Neural cell (in vitro differentiated cells): ENCODE measurements around the gene RNF125. TPM values are rescaled to one million over a fixed set of nuclear protein-coding genes. Genes with fewer than 3 reads are reported as not detected.

ENCODE experiments used
- H2AFZ ChIP-seq: fragments of 200-600, 300-800 bp; sonication (generic), shearing (Covaris generic); 2 replicates; pipeline ENCODE4 v1.6.0; 2014; ENCODE audit warnings: low read depth, mild to moderate bottlenecking, antibody characterized with exemption, low read length, moderate library complexity
- H3F3A ChIP-seq: fragments of 200-600 bp; shearing (Covaris generic); 2 replicates; pipeline ENCODE4 v1.6.1; 2016; ENCODE audit warnings: mild to moderate bottlenecking, moderate library complexity, mixed read lengths, antibody characterized with exemption, low read length; ENCODE audit not compliant: insufficient read depth, poor library complexity, severe bottlenecking
- H3K27ac ChIP-seq: fragments of 200-600, 300-800 bp; sonication (generic), shearing (Covaris generic); 2 replicates; pipeline ENCODE4 v1.5.1; 2014; ENCODE audit warnings: mild to moderate bottlenecking, low read length, moderate library complexity
- H3K27me3 ChIP-seq: fragments of 300-800, 200-600 bp; sonication (generic), shearing (Covaris generic); 2 replicates; pipeline ENCODE4 v1.6.0; 2014; ENCODE audit warnings: mild to moderate bottlenecking, low read depth, low read length, moderate library complexity; ENCODE audit not compliant: insufficient read depth
- H3K36me3 ChIP-seq: fragments of 300-800, 200-600 bp; sonication (generic), shearing (Covaris generic); 2 replicates; pipeline ENCODE4 v1.5.1; 2014; ENCODE audit warnings: mild to moderate bottlenecking, antibody characterized with exemption, low read length, moderate library complexity; ENCODE audit not compliant: insufficient read depth
- H3K4me2 ChIP-seq: fragments of 300-800, 200-600 bp; sonication (generic), shearing (Covaris generic); 2 replicates; pipeline ENCODE4 v1.6.0; 2014; ENCODE audit warnings: mild to moderate bottlenecking, low read length
- H3K4me3 ChIP-seq: fragments of 300-800, 200-600 bp; sonication (generic), shearing (Covaris generic); 2 replicates; pipeline ENCODE4 v1.5.1; 2014; ENCODE audit warnings: mild to moderate bottlenecking, low read length, moderate library complexity
- H3K79me2 ChIP-seq: fragments of 200-600 bp; shearing (Covaris generic); replicated peaks from 2 replicates; pipeline ENCODE4 v1.6.0; 2014; ENCODE audit warnings: mild to moderate bottlenecking, low read length, moderate library complexity; ENCODE audit not compliant: insufficient read depth
- H3K9ac ChIP-seq: fragments of 300-800, 200-600 bp; sonication (generic), shearing (Covaris generic); 2 replicates; pipeline ENCODE4 v1.6.1; 2016; ENCODE audit warnings: mild to moderate bottlenecking, low read length, mixed read lengths
- H3K9me2 ChIP-seq: fragments of 200-600 bp; shearing (Covaris generic); 2 replicates; pipeline ENCODE4 v1.6.1; 2016; ENCODE audit warnings: mild to moderate bottlenecking, low read length, mixed read lengths; ENCODE audit not compliant: insufficient read depth
- H3K9me3 ChIP-seq: fragments of 200-600, 300-800 bp; sonication (generic), shearing (Covaris generic); 2 replicates; pipeline ENCODE4 v1.6.1; 2016; ENCODE audit warnings: mild to moderate bottlenecking, mixed run types, low read length, moderate library complexity, mixed read lengths
- H4K20me1 ChIP-seq: fragments of 200-600 bp; shearing (Covaris generic); 2 replicates; pipeline ENCODE4 v1.6.1; 2016; ENCODE audit warnings: mild to moderate bottlenecking, mixed run types; ENCODE audit not compliant: insufficient read depth
- CTCF ChIP-seq: fragments of 450-650 bp; IDR thresholded peaks from 2 replicates; pipeline ENCODE4 v1.5.1; 2014; ENCODE audit warnings: antibody characterized with exemption, mild to moderate bottlenecking, moderate library complexity; ENCODE audit not compliant: poor library complexity, severe bottlenecking
- EP300 ChIP-seq: fragments of 450-650 bp; conservative IDR thresholded peaks from 2 replicates; pipeline ENCODE4 v1.6.1; 2014; ENCODE audit warnings: antibody characterized with exemption, mild to moderate bottlenecking, moderate library complexity; ENCODE audit not compliant: poor library complexity, severe bottlenecking
- EZH2 ChIP-seq: fragments of 200-600, 300-800 bp; shearing (Covaris generic), sonication (generic); IDR thresholded peaks from 2 replicates; pipeline ENCODE4 v1.6.1; 2014; ENCODE audit warnings: antibody characterized with exemption, low read length, borderline replicate concordance, mild to moderate bottlenecking; ENCODE audit not compliant: insufficient read depth, poor library complexity, severe bottlenecking
- MXI1 ChIP-seq: fragments of 450-650 bp; conservative IDR thresholded peaks from 2 replicates; pipeline ENCODE4 v1.6.1; 2014; ENCODE audit warnings: antibody characterized with exemption, mild to moderate bottlenecking; ENCODE audit not compliant: poor library complexity, severe bottlenecking
- POLR2AphosphoS5 ChIP-seq: IDR thresholded peaks from 2 replicates; pipeline ENCODE4 v1.6.1; 2012
- RAD21 ChIP-seq: fragments of 450-650 bp; conservative IDR thresholded peaks from 2 replicates; pipeline ENCODE4 v1.6.1; 2014; ENCODE audit warnings: antibody characterized with exemption, mild to moderate bottlenecking, moderate library complexity
- REST ChIP-seq: IDR thresholded peaks from 2 replicates; pipeline ENCODE4 v1.6.1; 2012; ENCODE audit warnings: borderline replicate concordance
- SMC3 ChIP-seq: fragments of 450-650 bp; conservative IDR thresholded peaks from 2 replicates; pipeline ENCODE4 v1.6.1; 2014; ENCODE audit warnings: antibody characterized with exemption, mild to moderate bottlenecking, moderate library complexity; ENCODE audit not compliant: poor library complexity
- TAF1 ChIP-seq: IDR thresholded peaks from 2 replicates; pipeline ENCODE4 v1.6.1; 2012; ENCODE audit warnings: low read depth
- polyA plus RNA-seq: library from polyadenylated mRNA; depleted of rRNA; stranded (reverse); fragments of >200 nt; gene quantifications from 2 replicates; pipeline ENCODE4 v1.2.3, GENCODE V29; 2014

RNF125 gene
- polyA plus RNA-seq, 1 donor from 2014 or later = 0.04 TPM

GRCh38 chr18:31973929-31974546 lies 44.6 kb upstream of the RNF125 start:
- TF ChIP-seq TAF1 (no peak), CTCF (no peak), SMC3 (no peak), EZH2 (no peak), MXI1 (no peak)
- Histone ChIP-seq H3K9ac (no peak overlapping the region), H3K9me2 (no peaks in the 10 kb centered on the region), H3K79me2 (no peaks in the 10 kb centered on the region), H3K4me3 (no peak overlapping the region), H3K27me3 (no peaks in the 10 kb centered on the region), H3K9me3 (no peaks in the 10 kb centered on the region), H3K27ac (no peak overlapping the region), H3K36me3 (no peaks in the 10 kb centered on the region), H3K4me2 (no peak overlapping the region), H2AFZ (no peak overlapping the region), H3F3A (no peaks in the 10 kb centered on the region), H4K20me1 (no peaks in the 10 kb centered on the region)

- Histone ChIP-seq H2AFZ (no peak overlapping the region), H3K9me3 (no peaks in the 10 kb centered on the region)
These were observed 42.4 kb upstream of the RNF125 start for GRCh38 chr18:31976242-31976641.

GRCh38 chr18:31977270-31977872 lies 41.3 kb upstream of the RNF125 start:
- Histone ChIP-seq H3K4me3 (no peak overlapping the region), H4K20me1 (no peaks in the 10 kb centered on the region), H2AFZ (no peak overlapping the region), H3K9me2 (no peaks in the 10 kb centered on the region), H3K79me2 (no peaks in the 10 kb centered on the region), H3K4me2 (no peak overlapping the region), H3F3A (no peaks in the 10 kb centered on the region), H3K9ac (no peak overlapping the region), H3K27ac (no peak overlapping the region), H3K27me3 (no peaks in the 10 kb centered on the region), H3K9me3 (no peaks in the 10 kb centered on the region), H3K36me3 (no peaks in the 10 kb centered on the region)
- peak; percentile 84 for TF ChIP-seq SMC3
- peak; percentile 82 for TF ChIP-seq CTCF
- TF ChIP-seq RAD21 = peak; percentile 87
- no peak for TF ChIP-seq POLR2AphosphoS5
- TF ChIP-seq MXI1 = no peak
- TF ChIP-seq TAF1 = no peak
- TF ChIP-seq REST = no peak
- no peak for TF ChIP-seq EZH2
- no peak for TF ChIP-seq EP300

More at GRCh38 chr18:31976242-31976641, 42.4 kb upstream of the RNF125 start:
- Histone ChIP-seq H3F3A (no peaks in the 10 kb centered on the region), H3K4me3 (no peak overlapping the region), H3K27ac (no peak overlapping the region), H3K36me3 (no peaks in the 10 kb centered on the region), H3K27me3 (no peaks in the 10 kb centered on the region), H3K9ac (no peak overlapping the region), H3K9me2 (no peaks in the 10 kb centered on the region), H3K4me2 (no peak overlapping the region), H3K79me2 (no peaks in the 10 kb centered on the region), H4K20me1 (no peaks in the 10 kb centered on the region)
- no peak for TF ChIP-seq POLR2AphosphoS5
